ENCODE data around the gene SETSIP. TPM values are rescaled to one million over a fixed set of nuclear protein-coding genes. Genes with fewer than 3 reads are reported as not detected.

The SETSIP gene
- total RNA-seq, 1 donor from 2014 or later = not detected

- no peaks in the 10 kb centered on the region for H3K27me3 ChIP-seq (ENCODE audit: low read depth)
- intact Hi-C loops (cut with micrococcal nuclease) = no loop called here
Measured at GRCh38 chr1:92091625-92092024, 16.4 kb upstream of the SETSIP start.

GRCh38 chr1:92087542-92087941 lies 12.3 kb upstream of the SETSIP start:
- Histone ChIP-seq H3K4me3 (no peak overlapping the region), H3K4me1 (no peaks in the 10 kb centered on the region), H3K9me3 (replicated peaks) (peaks cover 32% of the 10 kb centered on the region), H3K36me3 (peaks cover 25% of the 10 kb centered on the region), H3K27me3 (ENCODE audit: low read depth) (no peaks in the 10 kb centered on the region), H3K27ac (replicated peaks) (no peak overlapping the region)
- no peak for DNase-seq
- intact Hi-C loops (cut with micrococcal nuclease) = no loop called here
- TF ChIP-seq CTCF (IDR thresholded peaks at IDR 0.05; ENCODE audit: borderline replicate concordance) = no peak

More at GRCh38 chr1:92091625-92092024, 16.4 kb upstream of the SETSIP start:
- Histone ChIP-seq H3K36me3 (peaks cover 7% of the 10 kb centered on the region), H3K9me3 (replicated peaks) (peaks cover 8% of the 10 kb centered on the region), H3K4me3 (no peak overlapping the region), H3K27ac (replicated peaks) (no peak overlapping the region), H3K4me1 (no peaks in the 10 kb centered on the region)
- DNase-seq = no peak
- TF ChIP-seq CTCF (IDR thresholded peaks at IDR 0.05; ENCODE audit: borderline replicate concordance) = no peak

- DNase-seq = no peak
- Histone ChIP-seq H3K4me1 (peaks cover 6% of the 10 kb centered on the region), H3K36me3 (peaks cover 25% of the 10 kb centered on the region), H3K27ac (replicated peaks) (no peak overlapping the region), H3K27me3 (ENCODE audit: low read depth) (no peaks in the 10 kb centered on the region), H3K9me3 (replicated peaks) (peaks cover 32% of the 10 kb centered on the region), H3K4me3 (no peak overlapping the region)
- no peak for TF ChIP-seq CTCF (IDR thresholded peaks at IDR 0.05; ENCODE audit: borderline replicate concordance)
- intact Hi-C loops (cut with micrococcal nuclease) = no loop called here
Measured at GRCh38 chr1:92085727-92086126, 10.5 kb upstream of the SETSIP start.

GRCh38 chr1:92084651-92085050 lies 9.4 kb upstream of the SETSIP start:
- peaks cover 16% of the 10 kb centered on the region for H3K4me1 ChIP-seq
- no peak overlapping the region for H3K4me3 ChIP-seq
- peaks cover 25% of the 10 kb centered on the region for H3K36me3 ChIP-seq
- no peaks in the 10 kb centered on the region for H3K27me3 ChIP-seq (ENCODE audit: low read depth)
- H3K27ac ChIP-seq (replicated peaks) = no peak overlapping the region
- TF ChIP-seq CTCF (IDR thresholded peaks at IDR 0.05; ENCODE audit: borderline replicate concordance) = no peak
- intact Hi-C loops (cut with micrococcal nuclease) = no loop called here
- DNase-seq = no peak
- peaks cover 32% of the 10 kb centered on the region for H3K9me3 ChIP-seq (replicated peaks)

- Histone ChIP-seq H3K27me3 (ENCODE audit: low read depth) (no peaks in the 10 kb centered on the region), H3K36me3 (peaks cover 16% of the 10 kb centered on the region), H3K4me3 (peak overlapping the region; percentile 75), H3K4me1 (peaks cover 18% of the 10 kb centered on the region), H3K27ac (replicated peaks) (peak overlapping the region; percentile 69), H3K9me3 (replicated peaks) (peaks cover 18% of the 10 kb centered on the region)
- TF ChIP-seq CTCF (IDR thresholded peaks at IDR 0.05; ENCODE audit: borderline replicate concordance) = no peak
- intact Hi-C loops (cut with micrococcal nuclease) = no loop called here
- DNase-seq = no peak
Measured at GRCh38 chr1:92081031-92081430, 5.8 kb upstream of the SETSIP start.

Data from left ventricle myocardium inferior (tissue), 1 donor.